Fibroblast of villous mesenchyme (primary cell): ENCODE measurements around the gene ZBTB20. TPM values are rescaled to one million over a fixed set of nuclear protein-coding genes. Genes with fewer than 3 reads are reported as not detected.

Source experiments
- DNase-seq: peaks from one replicate; pipeline ENCODE4 v3.0.0-alpha.2; 2010; ENCODE audit warnings: low read depth
- H3K4me3 ChIP-seq: 2 replicates; pipeline ENCODE4 v1.5.1; 2011; ENCODE audit warnings: low read depth, mild to moderate bottlenecking, low read length
- CTCF ChIP-seq: IDR thresholded peaks from 2 replicates; pipeline ENCODE4 v1.5.1; 2012; ENCODE audit warnings: low read depth, mild to moderate bottlenecking, low read length; ENCODE audit not compliant: insufficient read depth
- total RNA-seq: library from RNA; depleted of rRNA; stranded (reverse); fragments of >200 nt; gene quantifications from 2 replicates; pipeline ENCODE4 v1.2.3, GENCODE V29; 2012

Gene ZBTB20
- total RNA-seq, 1 donor = 28.1 TPM

- TF ChIP-seq CTCF = no peak
- DNase-seq = peak; percentile 25
- peak overlapping the region; percentile 66 for H3K4me3 ChIP-seq
Measured at GRCh38 chr3:114622001-114622400, 525.1 kb downstream of the ZBTB20 start.

GRCh38 chr3:114619771-114620170 lies 527.3 kb downstream of the ZBTB20 start:
- no peak overlapping the region for H3K4me3 ChIP-seq
- no peak for DNase-seq
- TF ChIP-seq CTCF = no peak

GRCh38 chr3:114615523-114616085 lies 531.5 kb downstream of the ZBTB20 start:
- DNase-seq = no peak
- TF ChIP-seq CTCF = no peak
- H3K4me3 ChIP-seq = no peak overlapping the region

GRCh38 chr3:114609973-114610630 lies 537.0 kb downstream of the ZBTB20 start:
- DNase-seq = no peak
- H3K4me3 ChIP-seq = no peak overlapping the region
- no peak for TF ChIP-seq CTCF

- no peak for TF ChIP-seq CTCF
- H3K4me3 ChIP-seq = no peak overlapping the region
- peak; percentile 89 for DNase-seq
Measured at GRCh38 chr3:114608293-114608692, 538.8 kb downstream of the ZBTB20 start.

- TF ChIP-seq CTCF = no peak
- no peak overlapping the region for H3K4me3 ChIP-seq
- peak; percentile 60 for DNase-seq
Measured at GRCh38 chr3:114606336-114606735, 540.8 kb downstream of the ZBTB20 start.

GRCh38 chr3:114600571-114600970 lies 546.5 kb downstream of the ZBTB20 start:
- no peak overlapping the region for H3K4me3 ChIP-seq
- no peak for DNase-seq
- TF ChIP-seq CTCF = no peak
